Body of pancreas (tissue), 4 donors: Measurements from ENCODE around the gene HNRNPA2B1.

ENCODE experiments used
- CTCF ChIP-seq, 7 experiments: fragments of 450-650 bp in 4 of 7; fragments of 200-600 bp in 3 of 7; sonication (generic) in 3 of 7; IDR thresholded peaks; one replicate each; pipeline ENCODE4 v1.5.1; 2016 to 2019; ENCODE audit warnings: antibody characterized with exemption in 7 of 7
- POLR2A ChIP-seq, 3 donors: fragments of 450-650 bp; IDR thresholded peaks; one replicate each; pipeline ENCODE4 v1.6.1; 2016; ENCODE audit warnings: antibody characterized with exemption in 3 of 3, mild to moderate bottlenecking in 2 of 3

GRCh38 chr7:26185844-26186180, 14.7 kb downstream of the HNRNPA2B1 start:
- no peak for TF ChIP-seq CTCF (IDR thresholded peaks at IDR 0.05)
- TF ChIP-seq POLR2A (IDR thresholded peaks at IDR 0.05), result no peak
